OCI-LY3 (cell line): ENCODE results near the gene ASXL3.

Experiments
- H2AFZ ChIP-seq: fragments of 200-600, 300-600 bp; shearing (Covaris generic); 2 replicates; pipeline ENCODE4 v1.6.0; 2014; ENCODE audit warnings: antibody characterized with exemption, low read depth, low read length
- H3K27ac ChIP-seq: fragments of 200-600, 300-600 bp; sonication (generic); 2 replicates; pipeline ENCODE4 v1.5.1; 2014; ENCODE audit warnings: mild to moderate bottlenecking, low read length, moderate library complexity, mixed read lengths
- H3K27me3 ChIP-seq: fragments of 200-600, 300-600 bp; sonication (generic); 2 replicates; pipeline ENCODE4 v1.6.1; 2014; ENCODE audit warnings: low read depth, low read length, mixed read lengths
- H3K36me3 ChIP-seq: fragments of 200-600, 300-600 bp; sonication (generic); replicated peaks from 2 replicates; pipeline ENCODE3; 2014; ENCODE audit warnings: low read depth, low read length, mixed read lengths
- H3K4me1 ChIP-seq: fragments of 300-600, 200-600 bp; sonication (generic); 2 replicates; pipeline ENCODE4 v1.6.1; 2014; ENCODE audit warnings: low read length, mixed read lengths
- H3K4me2 ChIP-seq: fragments of 200-600, 300-600 bp; sonication (generic); 2 replicates; pipeline ENCODE4 v1.6.1; 2014; ENCODE audit warnings: low read length, mixed read lengths
- H3K4me3 ChIP-seq: fragments of 300-600, 200-600 bp; sonication (generic); 2 replicates; pipeline ENCODE4 v1.5.1; 2014; ENCODE audit warnings: antibody characterized with exemption, mild to moderate bottlenecking, low read length, moderate library complexity
- H3K79me2 ChIP-seq: fragments of 300-600, 200-600 bp; shearing (Covaris generic); 2 replicates; pipeline ENCODE4 v1.6.1; 2014; ENCODE audit warnings: mild to moderate bottlenecking, low read length, mixed read lengths
- H3K9ac ChIP-seq: fragments of 300-600, 200-600 bp; shearing (Covaris generic); 2 replicates; pipeline ENCODE4 v1.6.0; 2014; ENCODE audit warnings: mild to moderate bottlenecking, low read length, moderate library complexity
- H3K9me3 ChIP-seq: fragments of 200-600, 300-600 bp; shearing (Covaris generic); 2 replicates; pipeline ENCODE4 v1.6.1; 2014; ENCODE audit warnings: low read length, mixed read lengths; ENCODE audit not compliant: insufficient read depth
- H4K20me1 ChIP-seq: fragments of 200-600, 300-600 bp; sonication (generic); 2 replicates; pipeline ENCODE4 v1.6.1; 2016; ENCODE audit warnings: low read length, mixed read lengths; ENCODE audit not compliant: insufficient read depth
- EZH2phosphoT487 ChIP-seq: fragments of 200-600 bp; shearing (Covaris generic); IDR thresholded peaks from 2 replicates; pipeline ENCODE4 v1.6.1; 2018; ENCODE audit warnings: antibody characterized with exemption, mixed run types, low read depth
- TF ChIP-seq, protein P1 (sequence below): fragments of 200-600, 300-600 bp; sonication (generic); IDR thresholded peaks from 2 replicates; pipeline ENCODE4 v1.5.1; 2014; ENCODE audit warnings: antibody characterized with exemption, low read length, low read depth

ASXL3 gene

GRCh38 chr18:33578518-33579348, 714 bp downstream of the ASXL3 start:
- Histone ChIP-seq H4K20me1 (no peaks in the 10 kb centered on the region), H3K9me3 (no peaks in the 10 kb centered on the region), H3K9ac (no peak overlapping the region), H2AFZ (no peak overlapping the region), H3K27ac (no peak overlapping the region), H3K4me1 (peaks cover 7% of the 10 kb centered on the region), H3K27me3 (no peaks in the 10 kb centered on the region), H3K4me2 (no peak overlapping the region), H3K4me3 (no peak overlapping the region), H3K79me2 (no peaks in the 10 kb centered on the region), H3K36me3 (no peaks in the 10 kb centered on the region)
- TF ChIP-seq, protein P1, sequence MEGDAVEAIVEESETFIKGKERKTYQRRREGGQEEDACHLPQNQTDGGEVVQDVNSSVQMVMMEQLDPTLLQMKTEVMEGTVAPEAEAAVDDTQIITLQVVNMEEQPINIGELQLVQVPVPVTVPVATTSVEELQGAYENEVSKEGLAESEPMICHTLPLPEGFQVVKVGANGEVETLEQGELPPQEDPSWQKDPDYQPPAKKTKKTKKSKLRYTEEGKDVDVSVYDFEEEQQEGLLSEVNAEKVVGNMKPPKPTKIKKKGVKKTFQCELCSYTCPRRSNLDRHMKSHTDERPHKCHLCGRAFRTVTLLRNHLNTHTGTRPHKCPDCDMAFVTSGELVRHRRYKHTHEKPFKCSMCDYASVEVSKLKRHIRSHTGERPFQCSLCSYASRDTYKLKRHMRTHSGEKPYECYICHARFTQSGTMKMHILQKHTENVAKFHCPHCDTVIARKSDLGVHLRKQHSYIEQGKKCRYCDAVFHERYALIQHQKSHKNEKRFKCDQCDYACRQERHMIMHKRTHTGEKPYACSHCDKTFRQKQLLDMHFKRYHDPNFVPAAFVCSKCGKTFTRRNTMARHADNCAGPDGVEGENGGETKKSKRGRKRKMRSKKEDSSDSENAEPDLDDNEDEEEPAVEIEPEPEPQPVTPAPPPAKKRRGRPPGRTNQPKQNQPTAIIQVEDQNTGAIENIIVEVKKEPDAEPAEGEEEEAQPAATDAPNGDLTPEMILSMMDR = no peak
- no peak for TF ChIP-seq EZH2phosphoT487

DNA sequence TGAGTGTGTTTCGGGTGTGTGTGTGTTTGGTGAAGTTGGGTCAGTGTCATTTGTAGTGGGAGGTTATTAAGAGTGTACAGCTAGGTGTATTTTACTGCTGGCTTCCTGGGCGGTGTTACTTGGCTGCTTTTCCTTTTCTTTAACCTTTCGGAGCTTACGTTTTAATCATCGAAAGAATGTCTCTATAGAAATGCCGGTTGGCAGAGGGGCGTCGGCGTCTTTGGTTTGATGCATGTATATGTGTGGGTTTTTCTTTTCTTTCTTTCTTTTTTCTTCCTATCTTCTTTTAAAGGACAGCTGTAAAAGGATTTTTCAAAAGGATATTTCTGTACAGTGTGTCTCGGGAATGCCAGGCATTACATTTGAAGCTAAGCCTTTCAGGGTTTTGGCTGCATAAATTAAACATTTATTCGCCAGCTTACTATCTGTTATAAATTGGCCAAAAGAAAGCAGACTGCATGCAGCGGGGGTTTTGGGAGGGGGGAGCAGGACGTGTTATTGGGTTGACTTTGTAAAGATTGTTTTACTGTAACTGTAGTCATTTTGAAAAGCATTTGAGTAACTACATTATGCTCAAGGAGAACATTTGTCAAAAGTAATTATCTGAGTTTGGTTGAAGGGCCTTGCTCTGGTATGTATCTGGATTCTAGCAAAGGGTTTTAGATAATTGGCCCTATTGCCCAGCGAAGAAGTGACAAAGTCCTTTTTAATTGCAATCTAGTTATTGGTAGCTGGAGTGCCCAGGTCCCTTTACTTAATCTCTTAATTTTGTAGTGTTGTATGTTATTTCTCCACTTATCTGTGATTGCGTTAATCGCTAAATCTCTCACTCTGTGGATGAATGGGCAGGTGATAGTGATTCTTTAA, 1.6 kb downstream of the ASXL3 start:
- H3K27me3 ChIP-seq = no peaks in the 10 kb centered on the region
- no peak overlapping the region for H3K9ac ChIP-seq
- no peaks in the 10 kb centered on the region for H4K20me1 ChIP-seq
- H3K4me3 ChIP-seq = no peak overlapping the region
- H3K79me2 ChIP-seq = no peaks in the 10 kb centered on the region
- no peak overlapping the region for H3K4me2 ChIP-seq
- no peak overlapping the region for H3K27ac ChIP-seq
- no peak overlapping the region for H2AFZ ChIP-seq
- no peaks in the 10 kb centered on the region for H3K36me3 ChIP-seq
- peaks cover 16% of the 10 kb centered on the region for H3K4me1 ChIP-seq
- no peaks in the 10 kb centered on the region for H3K9me3 ChIP-seq
- TF ChIP-seq EZH2phosphoT487 = no peak
- TF ChIP-seq, protein P1 = no peak

- Histone ChIP-seq H3K79me2 (no peaks in the 10 kb centered on the region), H3K27ac (no peak overlapping the region), H3K4me3 (no peak overlapping the region), H4K20me1 (no peaks in the 10 kb centered on the region), H3K9ac (no peak overlapping the region), H3K36me3 (no peaks in the 10 kb centered on the region), H3K27me3 (no peaks in the 10 kb centered on the region), H3K4me2 (no peak overlapping the region), H3K9me3 (no peaks in the 10 kb centered on the region), H3K4me1 (peaks cover 21% of the 10 kb centered on the region), H2AFZ (no peak overlapping the region)
- TF ChIP-seq, protein P1 = no peak
- TF ChIP-seq EZH2phosphoT487 = no peak
Observed at GRCh38 chr18:33580546-33580945, 2.5 kb downstream of the ASXL3 start.

DNA sequence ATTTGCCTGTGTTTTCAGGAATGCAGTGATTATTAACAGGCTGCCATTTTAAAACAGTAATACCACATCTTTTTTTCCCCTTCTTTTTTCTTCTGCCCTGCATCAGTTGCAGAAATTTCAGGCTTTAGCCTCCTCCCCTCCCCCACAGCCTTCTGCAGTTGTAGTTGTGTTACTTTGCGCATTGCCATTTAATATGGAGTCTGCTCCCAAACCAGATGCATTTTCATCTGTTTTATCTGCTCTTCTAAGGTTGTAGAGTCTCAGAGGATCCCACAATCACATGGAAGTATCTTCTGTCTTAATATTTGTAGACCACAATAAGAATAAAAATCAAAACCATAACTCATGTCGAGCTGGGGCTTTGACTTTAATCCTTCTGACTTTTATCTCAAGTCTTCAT, 3.8 kb downstream of the ASXL3 start:
- H3K4me1 ChIP-seq = peaks cover 21% of the 10 kb centered on the region
- no peak overlapping the region for H3K9ac ChIP-seq
- H3K4me3 ChIP-seq = no peak overlapping the region
- no peaks in the 10 kb centered on the region for H3K9me3 ChIP-seq
- no peak overlapping the region for H3K4me2 ChIP-seq
- H3K36me3 ChIP-seq = no peaks in the 10 kb centered on the region
- H2AFZ ChIP-seq = no peak overlapping the region
- no peaks in the 10 kb centered on the region for H3K79me2 ChIP-seq
- no peaks in the 10 kb centered on the region for H3K27me3 ChIP-seq
- TF ChIP-seq, protein P1 = no peak
- TF ChIP-seq EZH2phosphoT487 = no peak
- H4K20me1 ChIP-seq = no peaks in the 10 kb centered on the region
- no peak overlapping the region for H3K27ac ChIP-seq
